Measurements from ENCODE around the gene NR4A3. TPM values are rescaled to one million over a fixed set of nuclear protein-coding genes. Genes with fewer than 3 reads are reported as not detected.

NR4A3 gene
- total and polyA plus RNA-seq, 10 of the 15 experiments (the other 5 are each of a cell fraction or from before 2014, with no cell fraction given): 0.04 to 2.1 (median 0.64) TPM; not detected in 1

DNA sequence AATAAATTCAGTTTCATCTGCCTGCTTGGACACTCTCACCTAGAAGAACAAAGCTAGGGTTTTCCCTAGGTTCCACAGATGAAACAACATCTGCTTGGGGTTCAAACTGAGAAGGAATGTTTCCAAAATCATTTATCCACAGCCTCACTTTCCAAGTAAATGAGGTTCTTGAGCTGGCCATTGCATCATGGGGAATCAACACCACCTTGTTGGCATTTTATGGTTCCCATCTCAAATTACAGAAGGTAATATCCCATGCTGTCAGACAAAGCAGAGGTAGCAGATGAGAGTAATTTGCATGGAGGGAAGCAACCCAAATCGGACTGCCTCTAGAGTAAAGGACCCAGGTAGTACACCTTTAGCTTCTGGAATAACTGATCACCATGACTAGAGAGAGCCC is 10.5 kb upstream of the NR4A3 start:
- intact Hi-C loops (cut with micrococcal nuclease; ENCODE audit: unreplicated experiment): no loop called here
- Histone ChIP-seq H4K20me1 (ENCODE audit: control insufficient read depth, insufficient read depth) (no peaks in the 10 kb centered on the region), H2AFZ (ENCODE audit: control insufficient read depth, low read depth, low read length) (no peak overlapping the region), H3K4me1 (ENCODE audit: control insufficient read depth, insufficient read depth, low read length) (peaks cover 6% of the 10 kb centered on the region), H3K79me2 (ENCODE audit: control insufficient read depth, insufficient read depth, low read length) (no peaks in the 10 kb centered on the region), H3K4me3 (no peak overlapping the region), H3K36me3 (ENCODE audit: control insufficient read depth in 2 of 2, insufficient read depth in 2 of 2, low read length in 1 of 2) (no peaks in the 10 kb centered on the region), H3K27me3 (replicated peaks in 1 of 2; ENCODE audit: control insufficient read depth in 2 of 2, insufficient read depth in 2 of 2, low read length in 1 of 2) (no peaks in the 10 kb centered on the region), H3K9me3 (replicated peaks; ENCODE audit: control insufficient read depth, insufficient read depth, low read length) (no peaks in the 10 kb centered on the region), H3K27ac (ENCODE audit: control insufficient read depth, insufficient read depth) (no peak overlapping the region), H3K4me2 (ENCODE audit: control insufficient read depth, insufficient read depth) (peak overlapping the region; percentile 45), H3K9ac (ENCODE audit: control insufficient read depth, insufficient read depth, low read length) (no peak overlapping the region)
- 0% methylated on average over 1 of the region's 1 CpG for WGBS (ENCODE audit: insufficient coverage, insufficient replicate concordance, low lambda C conversion rate, missing lambda C conversion rate)
- no peak for TF ChIP-seq BHLHE40 (IDR thresholded peaks at IDR 0.05; ENCODE audit: borderline replicate concordance in 1 of 2, low read depth in 2 of 2, low read length in 1 of 2)
- no peak for TF ChIP-seq MEF2A (IDR thresholded peaks at IDR 0.05; ENCODE audit: insufficient read depth, low read depth, low read length)
- TF ChIP-seq TARDBP (IDR thresholded peaks at IDR 0.05; ENCODE audit: borderline replicate concordance): no peak
- no peak for TF ChIP-seq KDM1A (IDR thresholded peaks at IDR 0.05; ENCODE audit: borderline replicate concordance)
- TF ChIP-seq ZSCAN29 (IDR thresholded peaks at IDR 0.05): no peak
- no peak for TF ChIP-seq KLF5 (IDR thresholded peaks at IDR 0.05; ENCODE audit: partially characterized antibody)
- TF ChIP-seq MTA3 (IDR thresholded peaks at IDR 0.05; ENCODE audit: borderline replicate concordance, low read length): no peak
- in situ Hi-C loops (cut with MboI): loop anchor here (25.0 kb wide), 2 partner anchors 201 to 401 kb away; no protein-coding TSS in a partner anchor
- CTCF ChIA-PET: interaction anchor here (0.7 to 2.6 kb wide), 19 partner anchors 8 to 648 kb away, joined by 3 to 18 read pairs (median 4); no protein-coding TSS in a partner anchor
- no peak for FAIRE-seq
- RAD21 ChIA-PET (ENCODE audit: unreplicated experiment): interaction anchor here (0.6 to 2.2 kb wide), 11 partner anchors 8 to 579 kb away, joined by 3 to 16 read pairs (median 4); partner anchors contain the start of gene NR4A3
- BruUV-seq (replicated peaks): no TSS peak
- peak; percentile 13; the same call in 1 of the 3 replicates for ATAC-seq
- no peak for DNase-seq (ENCODE audit: low read depth, low spot score)
- POLR2A ChIA-PET: interaction anchor here (0.6 to 1.0 kb wide), 2 partner anchors 97 to 515 kb away, joined by 3 to 4 read pairs; no protein-coding TSS in a partner anchor
- SMC1A ChIA-PET (ENCODE audit: uncharacterized antibody, unreplicated experiment): interaction anchor here (0.6 to 1.8 kb wide), 23 partner anchors 8 to 648 kb away, joined by 3 to 13 read pairs (median 3); no protein-coding TSS in a partner anchor

All from GM12878 (cell line).